HG03575 (cell line): ENCODE data around the gene TBCE.

Experiments used
- ATAC-seq: cut with Tn5 transposase; IDR thresholded peaks from one replicate; pipeline ENCODE4 v1.9.1; 2021; ENCODE audit not compliant: unreplicated experiment, insufficient number of reproducible peaks, low FRiP score; ENCODE audit errors: extremely low read depth

TBCE gene

DNA sequence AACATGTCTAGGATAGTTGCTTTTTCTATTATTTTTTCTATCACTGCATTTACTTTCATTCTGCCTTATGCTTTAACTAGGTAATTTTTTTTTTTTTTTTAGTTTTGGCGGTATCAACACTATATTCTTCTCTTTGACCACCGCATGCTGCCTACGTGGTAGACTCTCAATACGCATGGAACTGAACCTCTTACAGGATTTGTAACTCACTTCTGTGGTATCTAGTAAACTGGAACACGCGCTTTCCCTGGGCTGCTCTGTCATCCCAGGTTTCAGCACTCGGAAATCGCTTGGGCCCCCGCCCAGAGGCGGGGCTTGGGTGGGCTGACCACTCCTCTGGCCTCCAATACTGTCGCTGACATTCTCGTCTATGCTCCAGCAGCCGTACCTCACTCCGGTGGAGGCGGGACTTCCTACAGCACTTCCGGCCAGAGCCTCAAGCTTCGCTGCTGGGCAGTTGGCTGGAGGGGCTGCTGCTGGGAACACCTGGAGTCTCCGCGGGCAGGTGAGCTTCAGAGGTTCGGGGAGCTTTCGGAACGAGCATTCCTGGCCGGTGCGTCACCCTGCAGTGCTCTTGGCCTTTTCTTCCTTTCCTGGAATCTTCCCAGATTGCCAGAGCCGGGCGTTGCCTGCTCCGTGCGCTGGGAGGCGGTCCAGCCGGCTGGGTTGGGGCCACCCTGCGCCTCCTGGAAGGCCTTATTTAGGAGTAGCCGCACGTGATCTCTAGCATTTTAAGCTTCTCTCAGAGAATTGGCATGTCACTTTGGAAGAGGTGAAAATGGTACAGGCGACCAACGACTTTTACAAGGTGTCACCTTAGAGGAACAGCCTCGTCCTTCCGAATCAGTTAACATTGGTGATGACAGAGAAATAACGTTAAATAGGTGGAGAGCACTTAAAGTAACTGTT lies at the start of gene TBCE:
TSS of gene TBCE (plus strand) at position 428 of the 909 bp plus-strand sequence. CDS start 12,623 bp downstream, outside the sequence.
- peak; percentile 94 for ATAC-seq

- no peak for ATAC-seq
Observed at GRCh38 chr1:235319255-235319654, 48.0 kb upstream of the TBCE start.

DNA sequence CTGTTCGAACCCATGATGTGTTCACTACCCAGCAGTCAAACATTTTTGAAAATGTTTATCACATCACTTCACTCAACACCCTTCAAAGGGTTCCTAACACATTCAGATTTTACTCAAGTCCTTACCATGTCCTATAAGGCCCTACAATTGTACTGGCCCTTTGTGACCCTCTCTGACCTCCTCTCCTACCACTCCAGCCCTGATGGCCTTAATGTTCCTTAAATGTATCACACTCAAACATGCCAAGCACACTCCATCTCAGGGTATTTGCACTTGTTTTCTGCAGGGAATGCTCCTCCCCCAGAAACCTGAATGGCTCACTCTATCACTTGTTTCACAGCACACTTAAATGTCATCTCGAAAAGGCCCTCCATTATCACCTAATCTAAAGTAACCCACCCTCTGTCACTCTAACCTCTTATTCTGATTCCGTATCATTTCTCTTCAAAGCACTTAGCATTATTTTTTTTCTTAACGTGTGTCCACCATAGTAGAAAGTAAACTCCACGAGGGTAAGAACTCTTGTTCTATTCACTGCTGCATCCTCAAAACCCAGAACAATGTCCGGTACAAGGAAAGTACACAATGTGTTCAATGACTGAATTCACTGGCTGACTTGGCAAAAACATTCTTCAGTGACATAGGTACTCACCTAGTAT lies 46.6 kb upstream of the TBCE start:
- no peak for ATAC-seq

- ATAC-seq, result no peak
Observed at GRCh38 chr1:235324296-235324695, 42.9 kb upstream of the TBCE start.

DNA sequence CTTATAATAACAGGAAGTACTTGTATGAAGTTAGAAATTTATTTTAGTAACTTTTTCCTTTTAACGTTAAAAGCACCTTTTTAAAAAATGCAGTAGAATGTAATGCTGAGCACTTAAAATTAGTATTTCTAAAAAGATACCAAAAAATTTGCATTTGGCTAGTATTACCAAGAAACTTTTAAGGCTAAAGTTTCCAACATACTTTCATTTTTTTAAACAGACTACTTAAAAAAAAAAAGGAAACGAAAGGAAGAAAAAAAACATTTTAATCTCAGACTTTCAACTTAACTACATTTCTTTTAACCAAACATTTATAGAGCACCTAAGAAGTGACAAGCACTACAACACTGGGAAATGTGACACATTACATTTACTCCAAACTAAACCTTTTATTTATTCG lies 42.1 kb upstream of the TBCE start:
- no peak for ATAC-seq

DNA sequence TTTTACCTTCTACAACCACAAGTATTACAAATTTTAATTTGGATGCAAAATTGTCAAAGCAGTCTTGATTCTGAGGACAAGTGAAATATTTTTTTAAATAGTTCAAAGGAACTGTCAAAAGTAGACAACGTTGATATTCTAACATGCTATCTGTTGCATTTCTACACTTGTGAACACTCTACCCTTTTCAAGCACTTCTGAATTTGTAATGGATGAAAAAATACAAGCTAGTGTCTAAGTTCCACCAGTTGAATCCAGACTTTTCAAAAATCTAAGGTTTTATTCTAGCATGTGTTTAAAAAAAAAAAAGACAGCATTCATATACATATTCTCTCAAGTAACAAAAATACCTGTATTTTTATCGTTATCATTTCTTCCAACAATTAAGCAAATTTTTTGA lies 41.4 kb upstream of the TBCE start:
- no peak for ATAC-seq

- no peak for ATAC-seq
Observed at GRCh38 chr1:235326719-235327558, 40.3 kb upstream of the TBCE start.

DNA sequence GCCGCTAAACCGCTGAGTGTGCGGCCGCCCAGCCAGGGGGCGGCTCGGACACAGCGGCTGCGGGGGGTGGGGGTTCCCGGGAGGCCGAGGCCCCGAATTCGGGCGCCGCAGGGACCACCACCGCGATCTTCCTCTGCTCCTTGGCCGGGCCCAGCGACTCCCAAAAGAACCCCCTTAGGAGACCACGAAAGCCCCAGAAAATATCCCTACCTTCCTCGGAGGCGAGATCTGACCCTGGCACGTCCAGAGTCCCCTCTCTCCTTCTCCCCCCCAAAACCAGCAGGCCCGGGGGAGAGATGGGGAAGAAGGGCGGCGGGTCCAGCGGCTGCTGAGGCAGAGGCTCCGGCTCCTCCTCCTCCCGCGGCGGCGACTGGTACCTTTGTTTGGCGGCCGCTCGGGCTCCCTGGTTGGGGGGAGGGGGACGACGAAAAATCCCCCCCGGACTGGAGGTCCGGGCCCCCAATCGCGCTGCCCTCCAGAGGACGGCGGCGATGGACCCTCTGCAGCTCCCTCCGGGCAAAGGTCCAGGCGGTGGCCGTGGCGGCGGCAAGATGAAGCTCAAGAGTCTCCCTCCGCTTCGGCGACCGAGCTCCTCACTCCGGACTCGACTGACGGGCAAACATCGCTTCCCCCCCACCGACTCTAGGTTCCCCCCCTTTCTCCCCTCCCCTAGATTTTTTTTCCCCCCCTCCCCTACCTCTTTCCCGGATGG lies 39.5 kb upstream of the TBCE start, which contains the start of gene ARID4B:
TSS of gene ARID4B (minus strand) at position 621 of the 712 bp plus-strand sequence. CDS start 1,260 bp downstream, outside the sequence.
- no peak for ATAC-seq

DNA sequence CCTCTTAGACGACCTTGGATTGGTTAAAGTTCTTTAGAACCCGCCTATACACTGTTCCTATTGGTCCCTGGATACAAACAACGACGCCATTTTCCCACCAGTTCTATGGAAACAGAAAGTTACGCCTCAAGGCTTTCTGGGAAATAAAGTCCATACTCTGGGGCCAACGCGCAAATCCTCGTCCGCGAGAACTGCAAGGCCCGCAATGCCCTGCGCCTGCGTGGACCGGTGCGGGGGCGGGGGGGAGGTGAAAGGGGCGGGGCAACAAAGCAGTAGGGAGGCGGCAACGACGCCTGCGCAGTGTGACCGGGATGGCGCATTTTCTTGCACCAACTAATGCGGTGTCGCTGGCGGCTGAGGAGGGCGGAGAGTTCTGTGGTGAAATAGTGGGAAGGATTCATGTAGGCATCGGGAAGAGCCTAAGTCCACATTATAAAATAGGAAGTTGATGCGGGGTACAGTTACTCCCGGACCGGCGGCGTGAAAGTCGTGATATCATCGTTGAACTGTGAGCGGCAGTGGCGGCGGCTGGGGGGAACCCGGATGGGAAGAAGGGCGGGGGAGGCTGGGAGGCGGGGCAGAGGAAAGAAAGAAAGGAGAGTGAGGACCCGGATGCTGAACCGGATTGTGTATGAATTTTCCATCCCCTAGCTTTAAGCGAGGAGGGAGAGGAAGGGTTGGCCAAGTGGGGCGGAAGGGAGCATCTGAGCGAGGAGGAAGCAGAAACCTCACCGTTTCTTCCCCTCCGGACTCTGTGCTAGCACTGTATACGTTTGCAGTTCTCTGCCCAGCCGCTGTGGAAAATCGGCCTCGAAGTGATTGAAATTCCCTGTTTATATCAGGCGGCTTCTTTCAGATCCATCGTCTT lies 38.7 kb upstream of the TBCE start, which contains the start of gene GGPS1:
TSS of gene GGPS1 (plus strand) at position 300 of the 868 bp plus-strand sequence. CDS start 6,695 bp downstream, outside the sequence.
- ATAC-seq, result peak; percentile 28

DNA sequence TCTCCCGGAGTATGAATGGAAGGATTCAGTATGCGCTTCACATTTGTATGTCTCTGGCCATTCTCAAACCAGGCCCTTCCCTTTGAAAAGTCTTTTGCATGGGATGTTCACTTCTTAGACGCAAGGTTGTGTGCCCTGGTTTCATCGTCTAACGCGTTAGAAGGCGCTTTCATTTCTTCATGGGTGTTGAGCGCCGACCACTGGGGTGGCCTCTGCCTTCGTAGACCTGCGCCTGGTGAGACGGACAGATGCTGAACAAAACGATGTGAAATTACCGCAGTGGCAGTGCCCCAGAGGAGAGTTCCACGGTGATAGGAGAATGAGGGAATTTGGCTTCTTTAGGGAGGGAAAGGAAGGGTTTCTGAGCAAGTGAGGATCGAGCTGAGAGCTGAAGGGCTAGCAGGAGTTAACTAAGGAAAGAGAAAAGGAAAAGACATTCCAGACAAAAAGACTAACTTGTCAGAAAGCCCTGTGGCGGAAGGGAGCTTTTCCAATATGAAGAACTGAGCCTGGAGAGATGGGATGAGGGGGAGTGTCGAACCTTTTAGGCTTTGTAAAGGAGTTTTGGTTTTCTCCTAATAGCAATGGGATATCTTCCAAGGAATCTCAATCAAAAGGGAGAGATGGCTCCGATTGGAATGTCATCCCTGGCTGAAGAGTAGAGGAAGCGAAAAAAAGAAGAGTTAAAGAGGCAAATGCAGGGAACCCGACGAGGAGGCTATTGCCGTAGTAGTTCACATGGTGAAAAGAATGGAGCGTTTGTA lies 37.9 kb upstream of the TBCE start:
- no peak for ATAC-seq

DNA sequence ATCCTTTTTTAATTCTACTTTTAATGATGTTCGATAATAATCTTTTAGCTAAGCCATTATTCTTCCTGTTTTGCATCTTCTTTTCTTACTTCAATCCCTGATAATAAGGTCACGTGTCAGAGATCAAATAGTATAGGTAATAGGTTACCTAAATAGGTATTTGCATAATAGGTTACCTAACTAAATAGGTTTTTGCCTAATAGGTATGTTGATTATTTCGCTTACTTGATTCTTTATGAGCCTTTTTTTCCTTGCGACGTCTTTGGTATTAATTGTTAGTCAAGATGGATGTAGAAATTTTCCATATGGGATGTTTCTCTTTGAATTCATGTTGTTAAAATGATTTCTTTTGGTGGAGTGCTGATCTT lies 36.3 kb upstream of the TBCE start:
- ATAC-seq, result no peak

DNA sequence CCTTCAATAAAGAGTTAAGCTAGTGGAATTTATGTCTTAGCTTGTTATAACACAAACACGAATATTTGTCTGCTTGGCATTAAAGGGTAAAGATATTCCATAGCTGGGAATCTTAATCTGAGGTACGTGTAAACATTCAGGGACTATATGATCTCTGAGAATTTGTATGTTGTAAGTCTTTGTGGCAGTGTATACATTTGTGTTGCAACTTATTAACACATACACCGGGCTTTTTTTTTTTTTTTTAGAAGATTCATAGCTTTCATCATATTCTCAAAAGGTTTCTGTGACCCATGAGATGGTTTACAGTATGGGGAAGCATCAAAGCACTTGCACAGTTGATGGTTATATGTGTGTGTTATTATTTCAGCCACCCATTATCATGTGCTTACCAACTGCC lies 35.8 kb upstream of the TBCE start:
- ATAC-seq, result no peak

DNA sequence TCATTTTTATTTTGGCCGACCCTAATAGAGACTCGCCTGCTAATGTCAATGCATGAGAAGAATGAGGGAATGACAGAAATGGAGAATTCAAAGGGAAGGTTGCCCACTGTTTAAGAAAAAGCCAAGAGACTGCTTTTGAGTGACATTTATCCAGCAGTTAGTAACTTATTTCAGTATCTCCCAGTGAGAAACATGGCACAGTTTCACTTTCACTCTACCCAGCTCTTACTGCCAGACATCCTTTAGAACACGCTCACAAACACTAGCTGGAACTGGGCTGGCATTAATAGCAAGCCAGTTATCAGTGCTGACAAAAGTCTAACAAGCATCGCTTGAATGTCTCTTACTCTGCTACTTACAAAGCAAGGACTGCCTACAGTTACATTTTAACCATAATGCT lies 30.3 kb upstream of the TBCE start:
- ATAC-seq, result no peak

DNA sequence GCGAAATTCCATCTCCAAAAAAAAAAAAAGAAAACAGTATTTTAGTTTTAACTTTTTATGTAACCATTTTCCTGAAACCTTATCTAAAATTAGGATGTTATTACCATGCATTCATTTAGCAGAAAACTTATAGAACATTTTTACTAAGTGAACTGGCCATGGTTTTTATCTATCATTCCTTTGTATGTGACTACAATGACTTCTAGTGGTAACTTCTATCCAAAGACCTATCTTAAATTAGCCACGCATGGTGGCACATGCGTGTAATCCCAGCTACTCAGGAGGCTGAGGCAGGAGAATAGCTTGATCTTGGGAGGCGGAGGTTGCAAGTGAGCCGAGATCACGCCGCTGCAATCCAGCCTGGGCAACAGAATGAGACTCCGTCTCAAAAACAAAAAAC lies 27.5 kb upstream of the TBCE start:
- no peak for ATAC-seq

- no peak for ATAC-seq
Observed at GRCh38 chr1:235341334-235341733, 25.9 kb upstream of the TBCE start.

DNA sequence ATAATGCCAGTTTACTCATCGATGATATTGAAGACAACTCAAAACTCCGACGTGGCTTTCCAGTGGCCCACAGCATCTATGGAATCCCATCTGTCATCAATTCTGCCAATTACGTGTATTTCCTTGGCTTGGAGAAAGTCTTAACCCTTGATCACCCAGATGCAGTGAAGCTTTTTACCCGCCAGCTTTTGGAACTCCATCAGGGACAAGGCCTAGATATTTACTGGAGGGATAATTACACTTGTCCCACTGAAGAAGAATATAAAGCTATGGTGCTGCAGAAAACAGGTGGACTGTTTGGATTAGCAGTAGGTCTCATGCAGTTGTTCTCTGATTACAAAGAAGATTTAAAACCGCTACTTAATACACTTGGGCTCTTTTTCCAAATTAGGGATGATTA lies 25.2 kb upstream of the TBCE start:
- no peak for ATAC-seq

DNA sequence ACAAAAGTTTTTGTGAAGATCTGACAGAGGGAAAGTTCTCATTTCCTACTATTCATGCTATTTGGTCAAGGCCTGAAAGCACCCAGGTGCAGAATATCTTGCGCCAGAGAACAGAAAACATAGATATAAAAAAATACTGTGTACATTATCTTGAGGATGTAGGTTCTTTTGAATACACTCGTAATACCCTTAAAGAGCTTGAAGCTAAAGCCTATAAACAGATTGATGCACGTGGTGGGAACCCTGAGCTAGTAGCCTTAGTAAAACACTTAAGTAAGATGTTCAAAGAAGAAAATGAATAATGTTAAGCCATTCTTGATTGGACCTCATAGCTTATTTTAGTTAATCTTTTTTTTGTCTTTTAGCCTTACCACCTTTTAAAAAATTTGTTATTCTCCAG lies 24.8 kb upstream of the TBCE start:
- no peak for ATAC-seq
